Activated CD8-positive, alpha-beta T cell treated with anti-CD3 and anti-CD28 coated beads for 36 hours (primary cell): ENCODE results near the gene PMEPA1. TPM values are rescaled to one million over a fixed set of nuclear protein-coding genes. Genes with fewer than 3 reads are reported as not detected.

ENCODE experiments used
- ATAC-seq: fragments of 200-7000 bp; cut with Tn5 transposase; one replicate; pipeline ENCODE4 v1.10.0; 2021; ENCODE audit warnings: mild to moderate bottlenecking, moderate library complexity
- CTCF ChIA-PET: fragments of 350-600 bp; sonication (Branson Sonifier 250); formaldehyde crosslinking; loops from one replicate; lab custom pipeline; 2021; ENCODE audit warnings: antibody characterized with exemption; lab: Charles Lee
- POLR2A ChIA-PET: fragments of 350-600 bp; sonication (Branson Sonifier 250); formaldehyde crosslinking; loops from one replicate; lab custom pipeline; 2021; ENCODE audit warnings: antibody characterized with exemption; lab: Charles Lee
- DNase-seq: peaks from one replicate; pipeline ENCODE4 v3.0.0-alpha.2; 2020
- H3K27ac Mint-ChIP-seq: one replicate; pipeline ENCODE4 v1.8.0; 2021; ENCODE audit warnings: mild to moderate bottlenecking, mixed read lengths
- H3K27me3 Mint-ChIP-seq: one replicate; pipeline ENCODE4 v1.8.0; 2021; ENCODE audit warnings: mixed read lengths
- H3K36me3 Mint-ChIP-seq: one replicate; pipeline ENCODE4 v1.8.0; 2021; ENCODE audit warnings: low read depth, mixed read lengths
- H3K4me1 Mint-ChIP-seq: one replicate; pipeline ENCODE4 v1.8.0; 2021; ENCODE audit warnings: low read depth, mixed read lengths
- H3K4me3 Mint-ChIP-seq: one replicate; pipeline ENCODE4 v1.8.0; 2021; ENCODE audit warnings: mild to moderate bottlenecking, moderate library complexity, mixed read lengths
- H3K9me3 Mint-ChIP-seq: one replicate; pipeline ENCODE4 v1.8.0; 2021; ENCODE audit warnings: mixed read lengths
- CTCF ChIP-seq: fragments of 200-600 bp; IDR thresholded peaks from one replicate; pipeline ENCODE4 v1.8.0; 2022; ENCODE audit warnings: antibody characterized with exemption, mild to moderate bottlenecking
- intact Hi-C: fragments of 100-400 bp; cut with micrococcal nuclease; formaldehyde crosslinking; loops from one replicate; pipeline ENCODE4 v1.10.0; 2022
- total RNA-seq, 2 experiments: library from RNA; stranded (reverse); gene quantifications; one replicate each; pipeline ENCODE4 v1.2.3, GENCODE V29; 2021

PMEPA1 gene
- total RNA-seq, 2 experiments from 2014 or later, result 1.7 to 2.0 TPM

GRCh38 chr20:57653910-57654309, 55.9 kb downstream of the PMEPA1 start:
- ATAC-seq (no peak), DNase-seq (no peak)
- CTCF ChIA-PET, result interaction anchor here (0.6 to 2.5 kb wide), 33 partner anchors 9 to 553 kb away, joined by 3 to 14 read pairs (median 4); no protein-coding TSS in a partner anchor
- no peaks in the 10 kb centered on the region for H3K27me3 Mint-ChIP-seq
- H3K4me3 Mint-ChIP-seq, result no peak overlapping the region
- H3K36me3 Mint-ChIP-seq, result peaks cover 2% of the 10 kb centered on the region
- no peak overlapping the region for H3K27ac Mint-ChIP-seq
- intact Hi-C loops, result loop anchor here (10.0 kb wide), 1 partner anchor 49 kb away; no protein-coding TSS in a partner anchor
- no peak for TF ChIP-seq CTCF
- POLR2A ChIA-PET, result no interaction called here
- no peaks in the 10 kb centered on the region for H3K9me3 Mint-ChIP-seq
- H3K4me1 Mint-ChIP-seq, result peaks cover 20% of the 10 kb centered on the region

GRCh38 chr20:57653546-57653900, 56.3 kb downstream of the PMEPA1 start:
- ATAC-seq (no peak), DNase-seq (no peak)
- no peak for TF ChIP-seq CTCF
- ChIA-PET POLR2A (no interaction called here), CTCF (interaction anchor here (0.6 to 2.5 kb wide), 32 partner anchors 8 to 554 kb away, joined by 3 to 14 read pairs (median 4); no protein-coding TSS in a partner anchor)
- H3K27ac Mint-ChIP-seq, result no peak overlapping the region
- H3K4me1 Mint-ChIP-seq, result peaks cover 18% of the 10 kb centered on the region
- H3K4me3 Mint-ChIP-seq, result no peak overlapping the region
- peaks cover 2% of the 10 kb centered on the region for H3K36me3 Mint-ChIP-seq
- H3K9me3 Mint-ChIP-seq, result no peaks in the 10 kb centered on the region
- intact Hi-C loops, result loop anchor here (10.0 kb wide), 1 partner anchor 49 kb away; no protein-coding TSS in a partner anchor
- H3K27me3 Mint-ChIP-seq, result no peaks in the 10 kb centered on the region

- peaks cover 11% of the 10 kb centered on the region for H3K4me1 Mint-ChIP-seq
- TF ChIP-seq CTCF, result no peak
- CTCF ChIA-PET, result interaction anchor here (0.7 to 2.5 kb wide), 11 partner anchors 16 to 554 kb away, joined by 3 to 14 read pairs (median 6); no protein-coding TSS in a partner anchor
- no peak overlapping the region for H3K27ac Mint-ChIP-seq
- POLR2A ChIA-PET, result no interaction called here
- no peaks in the 10 kb centered on the region for H3K9me3 Mint-ChIP-seq
- no peaks in the 10 kb centered on the region for H3K27me3 Mint-ChIP-seq
- DNase-seq (no peak), ATAC-seq (no peak)
- no peak overlapping the region for H3K4me3 Mint-ChIP-seq
- intact Hi-C loops, result loop anchor here (10.0 kb wide), 1 partner anchor 48 kb away; no protein-coding TSS in a partner anchor
- peaks cover under 1% of the 10 kb centered on the region for H3K36me3 Mint-ChIP-seq
Observed at GRCh38 chr20:57652606-57653545, 56.9 kb downstream of the PMEPA1 start.

- H3K36me3 Mint-ChIP-seq, result no peaks in the 10 kb centered on the region
- ChIA-PET CTCF (interaction anchor here (2.5 kb wide), 1 partner anchor 29 kb away, joined by 13 read pairs; no protein-coding TSS in a partner anchor), POLR2A (no interaction called here)
- no peaks in the 10 kb centered on the region for H3K9me3 Mint-ChIP-seq
- intact Hi-C loops, result loop anchor here (10.0 kb wide), 1 partner anchor 47 kb away; no protein-coding TSS in a partner anchor
- H3K4me1 Mint-ChIP-seq, result peaks cover 4% of the 10 kb centered on the region
- no peak overlapping the region for H3K27ac Mint-ChIP-seq
- no peak for TF ChIP-seq CTCF
- DNase-seq (no peak), ATAC-seq (no peak)
- no peak overlapping the region for H3K4me3 Mint-ChIP-seq
- no peaks in the 10 kb centered on the region for H3K27me3 Mint-ChIP-seq
Observed at GRCh38 chr20:57651881-57652605, 57.8 kb downstream of the PMEPA1 start.
